ENCODE results near the gene IL36RN. TPM values are rescaled to one million over a fixed set of nuclear protein-coding genes. Genes with fewer than 3 reads are reported as not detected.

Gene IL36RN
- polyA plus RNA-seq, 1 donor: not detected

DNA sequence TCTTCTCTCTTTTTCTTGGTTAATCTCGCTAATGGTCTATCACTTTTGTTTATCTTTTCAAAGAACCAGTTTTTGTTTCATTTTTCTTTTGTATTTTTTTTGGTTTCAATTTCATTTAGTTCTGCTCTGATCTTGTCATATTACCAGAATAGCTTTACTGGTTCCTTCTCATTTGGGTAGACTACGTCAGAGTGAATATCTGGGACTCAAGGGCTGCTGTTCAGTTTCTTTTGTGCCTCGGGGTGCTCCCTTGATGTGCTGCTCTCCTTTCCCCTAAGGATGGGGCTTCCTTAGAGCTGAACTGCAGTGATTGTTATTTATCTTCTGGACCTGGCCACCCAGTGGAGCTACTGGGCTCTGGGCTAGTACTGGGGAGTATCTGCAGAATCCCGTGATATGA lies 39.0 kb downstream of the IL36RN start:
- Histone ChIP-seq H3K27ac (ENCODE audit: low read length) (no peak overlapping the region), H3K4me1 (ENCODE audit: control insufficient read depth, insufficient read depth, low read length) (no peaks in the 10 kb centered on the region), H3K4me3 (ENCODE audit: low read length) (no peak overlapping the region), H3K36me3 (ENCODE audit: control insufficient read depth, insufficient read depth, low read length) (no peaks in the 10 kb centered on the region), H3K27me3 (ENCODE audit: control insufficient read depth, insufficient read depth, low read length) (no peaks in the 10 kb centered on the region), H3K9me3 (ENCODE audit: control insufficient read depth, low read depth, low read length) (peaks cover 2% of the 10 kb centered on the region)
- 91% methylated on average over 1 of the region's 4 CpGs for WGBS (ENCODE audit: insufficient coverage, low lambda C conversion rate)
- no peak for DNase-seq

GRCh38 chr2:113098532-113098931 lies 39.5 kb downstream of the IL36RN start:
- Histone ChIP-seq H3K4me1 (ENCODE audit: control insufficient read depth, insufficient read depth, low read length) (no peaks in the 10 kb centered on the region), H3K4me3 (ENCODE audit: low read length) (no peak overlapping the region), H3K36me3 (ENCODE audit: control insufficient read depth, insufficient read depth, low read length) (no peaks in the 10 kb centered on the region), H3K9me3 (ENCODE audit: control insufficient read depth, low read depth, low read length) (peaks cover 2% of the 10 kb centered on the region), H3K27ac (ENCODE audit: low read length) (no peak overlapping the region), H3K27me3 (ENCODE audit: control insufficient read depth, insufficient read depth, low read length) (no peaks in the 10 kb centered on the region)
- no CpG with 5 or more reads among the region's 6 CpGs for WGBS (ENCODE audit: insufficient coverage, low lambda C conversion rate)
- DNase-seq: no peak

DNA sequence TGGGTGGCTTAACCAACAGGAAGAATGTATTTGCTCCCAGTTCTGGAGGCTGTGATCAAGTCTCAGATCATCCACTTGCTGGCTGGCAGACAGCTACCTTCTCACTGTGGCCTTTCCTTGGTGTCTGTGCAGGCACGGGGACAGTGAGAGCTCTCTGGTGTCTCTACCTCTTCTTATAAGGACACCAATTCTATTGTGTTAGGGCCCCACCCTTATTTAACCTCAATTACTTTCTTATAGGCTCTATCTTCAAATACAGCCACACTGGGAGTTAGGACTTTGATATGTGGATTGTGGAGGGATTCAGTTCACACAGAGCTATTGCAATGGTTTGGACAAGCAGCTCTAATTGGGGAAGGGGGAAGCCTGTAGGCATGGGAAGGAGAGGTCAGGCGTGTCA lies 43.1 kb downstream of the IL36RN start:
- DNase-seq: no peak
- H3K36me3 ChIP-seq (ENCODE audit: control insufficient read depth, insufficient read depth, low read length): no peaks in the 10 kb centered on the region
- no peak overlapping the region for H3K27ac ChIP-seq (ENCODE audit: low read length)
- WGBS (ENCODE audit: insufficient coverage, low lambda C conversion rate): no CpG with 5 or more reads among the region's 2 CpGs
- no peaks in the 10 kb centered on the region for H3K9me3 ChIP-seq (ENCODE audit: control insufficient read depth, low read depth, low read length)
- H3K4me3 ChIP-seq (ENCODE audit: low read length): no peak overlapping the region
- H3K4me1 ChIP-seq (ENCODE audit: control insufficient read depth, insufficient read depth, low read length): no peaks in the 10 kb centered on the region
- H3K27me3 ChIP-seq (ENCODE audit: control insufficient read depth, insufficient read depth, low read length): peaks cover 2% of the 10 kb centered on the region

DNA sequence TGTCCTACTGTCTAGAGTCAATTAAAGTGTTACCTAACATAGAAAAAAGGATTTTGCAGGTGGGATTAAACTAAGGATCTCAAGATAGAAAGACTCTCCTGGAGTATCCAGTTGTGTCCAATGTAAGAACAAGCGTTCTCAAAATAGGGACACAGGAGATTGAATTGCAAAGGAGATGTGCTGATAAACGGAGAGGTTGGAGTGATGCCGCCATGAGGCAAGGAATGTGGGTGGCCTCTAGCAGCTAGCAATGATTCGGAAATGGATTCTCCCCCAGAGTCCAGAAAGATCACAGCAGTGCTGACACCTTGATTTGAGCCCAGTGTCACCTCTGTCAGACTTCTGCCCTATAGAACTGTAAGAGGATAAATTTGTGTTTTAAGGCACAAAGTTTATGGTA lies 44.3 kb downstream of the IL36RN start:
- 100% methylated on average over 2 of the region's 4 CpGs for WGBS (ENCODE audit: insufficient coverage, low lambda C conversion rate)

GRCh38 chr2:113104054-113104611 lies 45.1 kb downstream of the IL36RN start:
- Histone ChIP-seq H3K36me3 (ENCODE audit: control insufficient read depth, insufficient read depth, low read length) (no peaks in the 10 kb centered on the region), H3K9me3 (ENCODE audit: control insufficient read depth, low read depth, low read length) (no peaks in the 10 kb centered on the region), H3K27ac (ENCODE audit: low read length) (no peak overlapping the region), H3K4me3 (ENCODE audit: low read length) (no peak overlapping the region), H3K4me1 (ENCODE audit: control insufficient read depth, insufficient read depth, low read length) (no peaks in the 10 kb centered on the region), H3K27me3 (ENCODE audit: control insufficient read depth, insufficient read depth, low read length) (peaks cover 2% of the 10 kb centered on the region)
- WGBS (ENCODE audit: insufficient coverage, low lambda C conversion rate): no CpG with 5 or more reads among the region's 3 CpGs
- DNase-seq: no peak

More for the DNA sequence above, 44.3 kb downstream of the IL36RN start:
- Histone ChIP-seq H3K4me1 (ENCODE audit: control insufficient read depth, insufficient read depth, low read length) (no peaks in the 10 kb centered on the region), H3K4me3 (ENCODE audit: low read length) (no peak overlapping the region), H3K36me3 (ENCODE audit: control insufficient read depth, insufficient read depth, low read length) (no peaks in the 10 kb centered on the region), H3K9me3 (ENCODE audit: control insufficient read depth, low read depth, low read length) (no peaks in the 10 kb centered on the region), H3K27me3 (ENCODE audit: control insufficient read depth, insufficient read depth, low read length) (peaks cover 2% of the 10 kb centered on the region), H3K27ac (ENCODE audit: low read length) (no peak overlapping the region)
- DNase-seq: no peak

DNA sequence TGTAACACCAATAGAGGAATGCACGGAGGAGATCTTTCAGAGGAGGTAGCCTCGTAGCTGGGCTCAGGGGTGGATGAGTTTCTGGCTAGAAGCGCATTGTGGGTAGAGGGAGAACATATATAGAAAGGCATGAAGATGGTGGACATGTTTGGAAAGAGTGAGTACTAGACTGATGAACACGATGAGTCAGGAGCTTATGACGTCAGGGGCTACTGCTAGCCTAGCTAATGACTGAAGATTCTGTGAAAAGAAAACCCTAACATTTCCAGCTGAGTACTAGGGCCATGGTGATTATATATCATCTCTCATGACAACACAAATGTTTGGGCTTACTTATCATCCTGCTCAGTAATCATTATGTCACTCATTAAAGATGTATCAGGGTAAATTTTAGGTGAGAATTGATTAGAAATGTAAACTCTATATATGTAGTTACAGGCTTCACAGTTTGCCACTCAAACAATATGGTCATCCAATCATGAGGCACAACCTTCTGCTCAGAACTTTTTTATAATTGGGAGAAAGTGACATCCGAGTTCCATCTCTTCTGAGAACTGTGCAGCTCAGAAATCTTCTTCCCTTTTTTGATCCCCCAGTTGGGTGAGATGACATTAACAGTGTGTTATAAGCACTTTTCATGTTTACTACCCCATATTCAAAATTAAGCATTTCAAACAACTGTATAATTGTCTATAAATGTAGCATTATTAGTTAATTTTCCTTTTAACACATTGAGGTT lies 46.2 kb downstream of the IL36RN start:
- H3K36me3 ChIP-seq (ENCODE audit: control insufficient read depth, insufficient read depth, low read length): no peaks in the 10 kb centered on the region
- no peaks in the 10 kb centered on the region for H3K9me3 ChIP-seq (ENCODE audit: control insufficient read depth, low read depth, low read length)
- no peak overlapping the region for H3K27ac ChIP-seq (ENCODE audit: low read length)
- peaks cover 2% of the 10 kb centered on the region for H3K27me3 ChIP-seq (ENCODE audit: control insufficient read depth, insufficient read depth, low read length)
- no peak overlapping the region for H3K4me3 ChIP-seq (ENCODE audit: low read length)
- DNase-seq: no peak
- H3K4me1 ChIP-seq (ENCODE audit: control insufficient read depth, insufficient read depth, low read length): no peaks in the 10 kb centered on the region
- WGBS (ENCODE audit: insufficient coverage, low lambda C conversion rate): 100% methylated on average over 1 of the region's 6 CpGs

DNA sequence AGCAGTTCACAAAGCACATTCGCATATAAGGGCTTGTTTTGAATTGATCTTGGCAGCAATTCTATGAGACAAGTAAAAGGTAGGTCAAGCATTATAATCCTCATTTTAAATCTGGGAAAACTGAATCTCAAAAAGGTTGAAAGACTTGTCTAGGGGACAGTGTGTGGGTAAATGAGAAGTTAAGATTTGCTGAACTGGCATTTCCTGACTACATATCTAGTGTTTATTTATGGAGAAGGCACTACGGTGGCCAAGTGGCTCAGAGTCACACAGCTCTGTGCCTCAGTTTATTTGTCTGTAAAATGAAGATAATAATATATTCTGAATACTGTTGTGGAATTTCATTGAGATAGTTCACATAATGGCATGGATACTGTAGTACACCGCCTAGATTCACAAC lies 52.1 kb downstream of the IL36RN start:
- Histone ChIP-seq H3K27me3 (ENCODE audit: control insufficient read depth, insufficient read depth, low read length) (no peaks in the 10 kb centered on the region), H3K27ac (ENCODE audit: low read length) (no peak overlapping the region), H3K4me3 (ENCODE audit: low read length) (no peak overlapping the region), H3K9me3 (ENCODE audit: control insufficient read depth, low read depth, low read length) (no peaks in the 10 kb centered on the region), H3K4me1 (ENCODE audit: control insufficient read depth, insufficient read depth, low read length) (no peaks in the 10 kb centered on the region), H3K36me3 (ENCODE audit: control insufficient read depth, insufficient read depth, low read length) (no peaks in the 10 kb centered on the region)
- WGBS (ENCODE audit: insufficient coverage, low lambda C conversion rate): no CpG with 5 or more reads among the region's 3 CpGs
- no peak for DNase-seq

DNA sequence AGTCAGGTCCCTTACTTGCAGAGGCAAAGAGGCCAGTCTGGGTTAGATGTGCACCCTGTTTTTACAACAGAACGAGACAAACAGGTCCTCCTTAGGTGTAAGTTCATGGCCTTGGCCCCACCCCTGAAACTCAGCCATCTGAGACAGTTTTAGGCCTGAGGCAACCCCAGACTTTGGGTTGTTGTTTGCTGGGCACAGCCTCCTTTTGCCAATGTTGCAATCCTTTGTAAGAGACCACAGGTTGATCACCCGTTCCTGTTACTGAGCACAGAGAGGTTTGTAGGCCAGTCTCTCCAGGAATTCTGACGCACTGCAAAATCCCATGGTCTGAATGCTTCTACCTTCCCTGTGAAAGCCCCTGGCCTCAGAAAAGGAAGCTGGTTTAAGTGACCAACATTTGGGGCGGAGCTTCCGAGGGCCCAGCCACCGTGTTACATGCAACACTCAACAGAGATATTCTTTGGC lies 52.9 kb downstream of the IL36RN start:
- no CpG with 5 or more reads among the region's 6 CpGs for WGBS (ENCODE audit: insufficient coverage, low lambda C conversion rate)
- Histone ChIP-seq H3K4me1 (ENCODE audit: control insufficient read depth, insufficient read depth, low read length) (no peaks in the 10 kb centered on the region), H3K36me3 (ENCODE audit: control insufficient read depth, insufficient read depth, low read length) (no peaks in the 10 kb centered on the region), H3K27me3 (ENCODE audit: control insufficient read depth, insufficient read depth, low read length) (no peaks in the 10 kb centered on the region), H3K27ac (ENCODE audit: low read length) (no peak overlapping the region), H3K9me3 (ENCODE audit: control insufficient read depth, low read depth, low read length) (no peaks in the 10 kb centered on the region), H3K4me3 (ENCODE audit: low read length) (no peak overlapping the region)
- no peak for DNase-seq

DNA sequence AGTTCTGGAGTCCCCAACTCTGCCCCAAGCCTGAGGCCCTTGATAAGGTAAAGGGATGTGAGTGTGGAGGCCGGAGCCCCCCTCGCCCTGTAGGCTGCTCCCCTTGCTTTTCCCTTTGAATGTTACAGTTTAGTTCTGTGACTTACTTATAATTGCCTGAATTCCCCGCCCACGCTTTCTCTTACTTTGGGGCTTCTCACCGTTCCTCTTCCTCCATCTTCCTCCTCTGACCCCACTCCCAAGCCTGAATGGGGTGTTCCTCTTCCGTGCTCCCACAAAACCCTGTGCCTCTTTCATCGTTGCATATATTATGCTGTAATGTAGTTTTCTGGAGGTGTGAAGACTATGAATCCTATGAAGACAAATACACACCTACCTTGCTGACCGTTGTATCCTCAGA lies 53.4 kb downstream of the IL36RN start:
- H3K9me3 ChIP-seq (ENCODE audit: control insufficient read depth, low read depth, low read length): no peaks in the 10 kb centered on the region
- 90% methylated on average over 2 of the region's 8 CpGs for WGBS (ENCODE audit: insufficient coverage, low lambda C conversion rate)
- no peak overlapping the region for H3K27ac ChIP-seq (ENCODE audit: low read length)
- no peaks in the 10 kb centered on the region for H3K36me3 ChIP-seq (ENCODE audit: control insufficient read depth, insufficient read depth, low read length)
- H3K4me1 ChIP-seq (ENCODE audit: control insufficient read depth, insufficient read depth, low read length): no peaks in the 10 kb centered on the region
- no peaks in the 10 kb centered on the region for H3K27me3 ChIP-seq (ENCODE audit: control insufficient read depth, insufficient read depth, low read length)
- H3K4me3 ChIP-seq (ENCODE audit: low read length): no peak overlapping the region
- DNase-seq: no peak

- no peaks in the 10 kb centered on the region for H3K9me3 ChIP-seq (ENCODE audit: control insufficient read depth, low read depth, low read length)
- H3K27me3 ChIP-seq (ENCODE audit: control insufficient read depth, insufficient read depth, low read length): no peaks in the 10 kb centered on the region
- WGBS (ENCODE audit: insufficient coverage, low lambda C conversion rate): no CpG with 5 or more reads among the region's 6 CpGs
- no peak overlapping the region for H3K4me3 ChIP-seq (ENCODE audit: low read length)
- H3K4me1 ChIP-seq (ENCODE audit: control insufficient read depth, insufficient read depth, low read length): no peaks in the 10 kb centered on the region
- no peak for DNase-seq
- no peak overlapping the region for H3K27ac ChIP-seq (ENCODE audit: low read length)
- no peaks in the 10 kb centered on the region for H3K36me3 ChIP-seq (ENCODE audit: control insufficient read depth, insufficient read depth, low read length)
Measured at GRCh38 chr2:113112871-113113270, 53.9 kb downstream of the IL36RN start.

DNA sequence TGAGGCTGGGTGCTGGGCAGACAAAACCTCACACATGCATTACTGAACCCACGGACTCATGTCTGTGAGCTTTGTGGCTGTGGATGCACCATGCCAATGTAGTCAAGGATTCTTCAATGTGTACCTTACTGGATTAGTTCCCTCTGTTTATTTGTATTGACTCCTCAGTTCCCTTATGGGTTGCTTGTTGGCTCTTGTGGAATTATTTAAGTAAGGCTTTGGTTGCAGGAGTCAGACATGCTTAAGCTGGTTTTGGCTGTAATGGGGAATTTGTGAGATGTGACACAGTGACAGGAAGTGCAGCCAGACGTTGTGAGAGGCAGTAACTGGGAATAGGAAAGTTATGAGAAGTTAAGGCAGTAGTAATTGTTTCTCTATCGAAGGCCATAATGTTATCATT lies 54.8 kb downstream of the IL36RN start:
- Histone ChIP-seq H3K36me3 (ENCODE audit: control insufficient read depth, insufficient read depth, low read length) (no peaks in the 10 kb centered on the region), H3K27me3 (ENCODE audit: control insufficient read depth, insufficient read depth, low read length) (no peaks in the 10 kb centered on the region), H3K9me3 (ENCODE audit: control insufficient read depth, low read depth, low read length) (no peaks in the 10 kb centered on the region), H3K4me1 (ENCODE audit: control insufficient read depth, insufficient read depth, low read length) (no peaks in the 10 kb centered on the region), H3K4me3 (ENCODE audit: low read length) (no peak overlapping the region), H3K27ac (ENCODE audit: low read length) (no peak overlapping the region)
- WGBS (ENCODE audit: insufficient coverage, low lambda C conversion rate): no CpG with 5 or more reads among the region's 3 CpGs
- DNase-seq: no peak
